HG03097 (cell line): Measurements from ENCODE around the gene CYTH1.

Experiments
- ATAC-seq: cut with Tn5 transposase; IDR thresholded peaks from one replicate; pipeline ENCODE4 v1.9.1; 2021; ENCODE audit not compliant: unreplicated experiment, low FRiP score

The CYTH1 gene

DNA sequence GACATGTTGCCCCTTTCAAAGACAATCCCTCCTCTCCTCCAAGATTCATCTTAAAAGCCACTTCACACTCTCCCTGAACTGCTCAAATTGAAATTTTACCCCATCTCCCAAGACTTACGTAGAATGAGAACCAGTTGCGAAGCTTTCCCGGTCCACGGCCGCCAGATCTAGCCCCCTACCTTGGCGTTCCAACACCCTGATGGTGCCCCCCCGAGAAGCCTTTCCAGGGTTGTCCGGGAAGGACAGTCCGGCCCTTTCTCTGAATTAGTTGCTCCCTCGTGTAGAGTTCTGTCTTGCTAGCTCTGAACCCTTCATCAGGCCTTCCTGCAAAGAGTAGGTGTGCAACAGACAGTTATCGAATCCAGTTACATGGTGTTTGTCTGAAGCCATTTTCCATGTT is 144.9 kb downstream of the CYTH1 start:
- ATAC-seq = no peak

- ATAC-seq = no peak
Measured at GRCh38 chr17:78634154-78634553, 147.9 kb downstream of the CYTH1 start.

DNA sequence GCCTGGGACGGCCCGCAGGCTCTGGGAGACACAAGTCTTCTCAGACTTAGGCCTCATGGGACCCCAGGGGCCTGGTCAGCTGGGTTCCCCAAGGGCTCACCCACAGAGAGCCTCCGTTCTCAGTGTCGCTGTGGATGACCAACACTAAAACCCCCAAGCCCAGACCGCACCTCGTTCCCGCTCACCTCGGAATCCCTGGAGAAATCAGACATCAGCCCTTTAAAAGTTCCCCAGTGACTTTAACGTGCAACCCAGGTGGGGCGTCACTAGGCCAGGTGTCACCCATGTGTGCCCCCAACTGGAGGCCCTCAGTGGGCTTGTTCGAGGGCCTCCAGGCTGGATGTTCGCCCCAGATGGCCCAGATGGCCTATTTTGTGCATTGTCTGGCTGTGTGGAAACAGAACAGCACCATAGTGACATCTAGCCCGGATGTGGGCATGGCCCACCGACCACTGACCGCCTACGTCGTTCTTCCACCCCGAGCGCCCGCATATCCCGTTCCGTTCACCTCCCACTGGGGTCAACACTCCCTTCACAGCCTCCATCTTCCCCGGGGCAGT is 152.6 kb downstream of the CYTH1 start:
- ATAC-seq = no peak

DNA sequence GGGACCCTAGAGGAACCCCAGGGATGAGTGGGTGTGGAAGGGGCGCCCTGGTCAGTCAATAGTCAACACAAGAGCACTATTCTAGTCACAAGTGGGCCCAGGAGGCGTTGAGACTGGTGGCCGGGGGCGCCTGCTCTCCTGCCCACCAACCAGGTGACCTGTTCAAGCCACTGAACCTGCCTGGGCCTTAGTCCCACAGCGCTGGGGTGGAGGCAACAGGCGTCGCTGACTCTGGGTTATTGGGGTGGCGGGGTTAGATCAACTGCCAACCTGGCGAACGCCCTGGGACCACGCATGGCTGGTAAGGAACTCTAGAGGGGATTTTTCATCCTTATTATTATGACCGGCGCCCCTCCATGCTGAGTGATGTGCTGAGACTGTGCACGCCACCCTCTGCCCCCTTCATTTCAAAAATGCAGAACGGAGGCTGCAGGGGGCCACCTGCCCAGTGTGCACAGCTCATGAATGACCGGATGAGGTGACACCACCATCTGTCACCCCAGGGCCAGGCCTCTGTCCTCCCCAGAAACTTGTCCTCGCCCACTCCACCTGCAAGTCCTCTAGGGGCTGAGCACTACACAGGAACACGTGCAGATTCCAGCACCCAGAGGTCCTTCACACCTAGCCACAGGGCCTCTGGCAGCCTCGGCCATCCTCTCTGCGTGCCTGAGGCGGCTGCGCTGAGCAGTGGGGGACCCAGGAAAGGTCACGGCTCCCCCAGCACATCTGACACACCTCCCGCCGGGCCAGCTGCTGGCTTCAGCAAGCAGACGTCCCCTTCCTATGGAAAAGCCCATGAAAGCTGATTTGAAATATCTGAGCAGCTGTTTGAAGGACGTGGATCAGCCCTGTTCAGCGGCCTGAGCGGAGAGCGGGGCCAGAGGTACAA is 153.3 kb downstream of the CYTH1 start:
- no peak for ATAC-seq

- no peak for ATAC-seq
Measured at GRCh38 chr17:78624324-78625151, 157.5 kb downstream of the CYTH1 start.
